ENCODE results near the gene PAXX.

- TF ChIP-seq CTCF (IDR thresholded peaks at IDR 0.05; ENCODE audit: insufficient read depth, low read depth, low read length) (no peak), EZH2 (IDR thresholded peaks at IDR 0.05; ENCODE audit: insufficient read depth, low read length) (no peak)
Observed at GRCh38 chr9:136973618-136974617, 18.3 kb upstream of the PAXX start.

All from astrocyte (in vitro differentiated cells and primary cell).